ENCODE data around the gene CYP2C18.
"Not testable (repeated sequence)": the region's sequence is repeated elsewhere in the genome, so short reads cannot be mapped to it uniquely, and the experiment has no call there.

The CYP2C18 gene

DNA sequence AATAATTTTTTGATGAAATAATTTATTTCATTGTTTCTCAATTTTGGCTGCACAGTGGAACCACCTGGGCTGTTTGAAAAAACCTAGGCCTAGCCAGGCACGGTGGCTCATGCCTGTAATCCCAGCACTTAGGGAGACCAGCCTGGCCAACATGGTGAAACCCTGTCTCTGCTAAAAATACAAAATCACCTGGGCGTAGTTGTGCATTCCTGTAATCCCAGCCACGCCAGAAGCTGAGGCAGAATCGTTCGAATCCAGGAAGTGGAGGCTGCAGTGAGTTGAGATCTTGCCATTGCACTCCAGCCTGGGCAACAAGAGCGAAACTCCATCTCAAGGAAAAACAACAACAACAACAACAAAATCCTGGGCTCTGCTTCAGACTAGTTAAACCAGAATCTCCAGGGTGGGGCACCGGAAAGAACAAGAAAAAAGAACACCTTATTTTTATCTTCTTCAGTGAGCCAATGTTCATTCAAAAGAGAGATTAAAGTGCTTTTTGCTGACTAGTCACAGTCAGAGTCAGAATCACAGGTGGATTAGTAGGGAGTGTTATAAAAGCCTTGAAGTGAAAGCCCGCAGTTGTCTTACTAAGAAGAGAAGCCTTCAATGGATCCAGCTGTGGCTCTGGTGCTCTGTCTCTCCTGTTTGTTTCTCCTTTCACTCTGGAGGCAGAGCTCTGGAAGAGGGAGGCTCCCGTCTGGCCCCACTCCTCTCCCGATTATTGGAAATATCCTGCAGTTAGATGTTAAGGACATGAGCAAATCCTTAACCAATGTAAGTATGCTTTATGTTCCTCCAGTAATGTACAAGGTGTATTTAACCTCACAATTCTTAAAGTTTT lies at the start of gene CYP2C18:
CYP2C18 (plus strand) TSS at position 516 of the 841 bp plus-strand sequence; CDS start at position 607, 91 bp downstream.
- DNase-seq (ENCODE audit: low spot score) = no peak

DNA sequence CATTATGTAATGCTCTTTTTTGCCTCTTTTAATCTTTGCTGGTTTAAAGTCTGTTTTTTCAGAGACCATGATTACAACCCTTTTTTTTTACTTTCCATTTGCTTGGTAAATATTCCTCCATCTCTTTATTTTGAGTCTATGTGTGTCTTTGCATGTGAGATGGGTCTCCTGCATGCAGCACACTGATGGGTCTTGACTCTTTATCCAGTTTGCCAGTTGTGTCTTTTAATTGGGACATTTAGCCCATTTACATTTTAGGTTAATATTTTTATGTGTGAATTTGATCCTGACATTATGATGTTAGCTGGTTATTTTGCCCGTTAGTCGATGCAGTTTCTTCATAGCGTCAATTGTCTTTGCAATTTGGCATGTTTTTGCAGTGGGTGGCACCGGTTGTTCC lies 45.4 kb upstream of the CYP2C18 start:
- DNase-seq (ENCODE audit: low spot score) = not testable (repeated sequence)

DNA sequence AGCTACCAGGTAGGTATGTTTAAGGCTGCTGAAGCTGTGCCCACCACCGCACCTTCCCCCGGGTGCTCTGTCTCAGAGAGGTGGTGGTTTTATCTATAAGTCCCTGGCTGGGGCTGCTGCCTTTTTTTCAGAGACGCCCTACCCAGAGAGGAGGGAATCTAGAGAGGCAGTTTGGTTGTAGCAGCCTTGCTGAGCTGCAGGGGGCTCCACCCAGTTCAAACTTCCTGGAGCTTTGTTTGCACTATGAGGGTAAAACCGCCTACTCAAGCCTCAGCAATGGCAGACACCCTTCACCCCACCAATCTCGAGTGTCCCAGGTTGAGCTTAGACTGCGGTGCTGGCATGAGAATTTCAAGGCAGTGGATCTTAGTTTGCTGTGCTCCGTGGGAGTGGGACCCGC lies 43.6 kb upstream of the CYP2C18 start:
- DNase-seq (ENCODE audit: low spot score) = no peak

DNA sequence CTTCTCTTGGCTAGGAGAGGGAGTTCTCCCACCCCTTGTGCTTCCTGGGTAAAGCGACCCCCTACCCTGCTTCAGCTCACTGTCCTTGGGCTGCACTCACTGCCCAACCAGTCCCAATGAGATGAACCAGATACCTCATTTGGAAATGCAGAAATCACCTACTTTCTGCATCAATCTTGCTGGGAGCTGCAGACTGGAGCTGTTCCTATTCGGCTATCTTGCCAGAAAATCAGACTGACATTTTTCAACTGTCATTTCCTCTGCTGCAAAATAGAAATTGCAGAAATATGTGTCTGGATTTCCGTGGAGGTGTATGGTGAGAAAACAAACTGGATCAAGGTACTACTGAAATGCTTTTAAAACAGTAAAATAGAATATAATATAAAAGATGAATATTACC lies 43.0 kb upstream of the CYP2C18 start:
- no peak for DNase-seq (ENCODE audit: low spot score)

DNA sequence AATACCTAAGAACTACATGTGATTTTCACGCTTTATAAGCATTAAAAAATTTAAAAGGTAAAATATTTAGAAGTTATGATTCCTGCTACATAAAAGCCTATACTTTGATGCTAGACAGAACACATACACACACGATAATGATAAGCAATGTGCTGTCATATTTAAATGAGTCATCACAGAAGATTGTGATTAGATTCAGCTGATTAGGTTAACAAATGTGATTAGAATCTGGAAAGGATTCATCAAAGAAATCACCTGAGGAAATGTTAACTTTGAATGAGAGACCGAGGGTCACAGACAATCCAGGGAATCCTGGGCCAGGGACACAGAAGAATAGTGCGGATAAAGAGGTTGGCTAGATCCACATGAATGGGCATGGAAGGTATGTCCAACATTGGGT lies 42.0 kb upstream of the CYP2C18 start:
- DNase-seq (ENCODE audit: low spot score) = no peak

DNA sequence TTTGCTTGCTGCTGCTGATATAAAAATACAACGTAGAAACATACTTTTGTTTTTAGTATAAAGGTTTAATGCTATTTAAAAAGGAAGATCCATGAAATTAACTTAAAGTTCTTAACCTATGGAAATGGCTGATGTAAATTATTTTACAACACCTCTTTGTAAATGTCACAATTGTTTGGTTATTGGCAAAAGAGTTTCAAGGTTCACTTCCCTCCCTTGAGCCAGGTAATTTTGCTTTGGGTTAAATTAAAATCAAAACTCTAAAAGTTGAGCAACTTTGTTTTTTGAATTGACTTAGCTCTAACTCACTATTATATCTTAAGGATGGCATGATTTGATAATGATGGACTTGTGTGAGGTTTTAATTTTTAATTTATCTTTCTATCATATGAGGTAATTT lies 39.2 kb upstream of the CYP2C18 start:
- DNase-seq (ENCODE audit: low spot score) = no peak

DNA sequence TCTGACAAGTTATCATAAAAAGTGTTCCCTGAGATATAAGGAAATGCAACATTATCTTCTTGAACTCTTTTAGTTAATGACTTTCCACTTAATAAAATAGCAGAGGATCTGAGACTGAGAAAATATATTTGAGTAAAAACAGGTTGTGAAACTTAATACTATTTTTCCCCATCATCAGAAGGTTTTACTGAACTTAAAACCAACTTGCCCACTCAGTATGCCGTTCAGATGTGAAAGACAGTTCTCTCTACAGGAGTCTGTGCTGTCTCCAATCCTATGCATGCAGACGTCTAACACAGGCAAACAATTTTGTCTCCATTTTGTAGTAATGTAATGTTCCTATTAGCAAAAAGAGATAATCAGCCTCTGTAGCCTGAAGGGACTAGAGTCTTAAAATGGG lies 38.2 kb upstream of the CYP2C18 start:
- DNase-seq (ENCODE audit: low spot score) = no peak

DNA sequence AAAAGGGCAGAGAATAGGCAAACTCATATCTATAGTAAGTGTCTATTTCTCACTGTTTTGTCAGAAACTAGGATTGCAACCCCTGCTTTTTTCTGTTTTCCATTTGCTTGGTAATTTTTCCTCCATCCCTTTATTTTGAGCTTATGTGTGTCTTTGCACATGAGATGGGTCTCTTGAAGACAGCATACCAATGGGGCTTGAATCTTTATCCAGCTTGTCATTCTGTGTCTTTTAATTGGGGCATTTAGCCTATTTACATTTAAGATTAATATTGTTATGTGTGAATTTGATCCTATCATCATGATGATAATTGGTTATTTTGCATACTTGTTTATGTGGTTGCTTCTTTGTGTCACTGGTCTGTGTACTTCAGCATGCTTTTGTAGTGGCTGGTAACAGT lies 28.3 kb upstream of the CYP2C18 start:
- DNase-seq (ENCODE audit: low spot score) = not testable (repeated sequence)

DNA sequence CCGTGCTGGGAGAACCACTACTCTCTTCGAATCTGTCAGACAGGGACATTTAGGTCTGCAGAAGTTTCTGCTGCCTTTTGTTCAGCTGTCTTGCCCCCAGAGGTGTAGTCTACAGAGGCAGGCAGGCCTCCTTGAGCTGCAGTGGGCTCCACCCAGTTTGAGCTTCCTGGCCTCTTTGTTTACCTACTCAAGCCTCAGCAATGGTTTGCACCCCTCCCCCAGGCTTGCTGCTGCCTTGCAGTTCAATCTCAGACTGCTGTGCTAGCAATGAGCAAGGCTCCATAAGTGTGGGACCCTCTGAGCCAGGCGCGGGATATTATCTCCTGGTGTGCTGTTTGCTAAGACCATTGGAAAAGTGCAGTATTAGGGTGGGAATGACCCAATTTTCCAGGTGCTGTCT lies 20.5 kb upstream of the CYP2C18 start:
- not testable (repeated sequence) for DNase-seq (ENCODE audit: low spot score)

DNA sequence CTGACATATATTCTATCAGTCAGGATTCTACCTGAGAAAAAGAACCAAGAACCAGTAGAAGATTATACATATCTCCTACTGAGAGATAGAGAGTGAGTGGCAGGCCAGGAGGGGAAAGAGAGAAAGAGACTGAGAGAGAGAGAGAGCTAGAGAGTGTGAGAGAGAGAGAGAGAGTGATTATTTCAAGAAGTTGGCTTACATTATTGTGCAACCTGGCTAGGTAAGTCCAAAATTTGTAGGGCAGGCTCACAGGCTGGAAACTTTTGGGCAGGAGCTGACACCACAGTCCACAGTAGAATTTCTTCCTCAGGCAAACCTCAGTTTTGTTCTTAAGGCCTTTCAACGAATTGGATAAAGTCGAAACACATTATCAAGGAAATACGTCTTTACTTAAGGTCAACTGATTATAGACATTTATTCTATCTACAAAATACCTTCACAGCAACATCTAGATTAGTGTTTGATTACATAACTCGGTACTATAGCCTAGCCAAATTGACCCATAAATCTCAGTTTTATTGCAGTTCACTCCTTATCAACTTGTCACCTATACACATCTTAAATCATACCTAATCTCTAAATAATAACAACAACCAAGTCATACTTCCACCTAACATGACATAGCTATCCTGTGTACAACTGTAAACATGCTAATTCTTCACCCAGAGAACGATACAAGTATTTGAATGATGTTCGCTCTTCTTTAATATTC lies 17.0 kb upstream of the CYP2C18 start:
- DNase-seq (ENCODE audit: low spot score) = no peak

DNA sequence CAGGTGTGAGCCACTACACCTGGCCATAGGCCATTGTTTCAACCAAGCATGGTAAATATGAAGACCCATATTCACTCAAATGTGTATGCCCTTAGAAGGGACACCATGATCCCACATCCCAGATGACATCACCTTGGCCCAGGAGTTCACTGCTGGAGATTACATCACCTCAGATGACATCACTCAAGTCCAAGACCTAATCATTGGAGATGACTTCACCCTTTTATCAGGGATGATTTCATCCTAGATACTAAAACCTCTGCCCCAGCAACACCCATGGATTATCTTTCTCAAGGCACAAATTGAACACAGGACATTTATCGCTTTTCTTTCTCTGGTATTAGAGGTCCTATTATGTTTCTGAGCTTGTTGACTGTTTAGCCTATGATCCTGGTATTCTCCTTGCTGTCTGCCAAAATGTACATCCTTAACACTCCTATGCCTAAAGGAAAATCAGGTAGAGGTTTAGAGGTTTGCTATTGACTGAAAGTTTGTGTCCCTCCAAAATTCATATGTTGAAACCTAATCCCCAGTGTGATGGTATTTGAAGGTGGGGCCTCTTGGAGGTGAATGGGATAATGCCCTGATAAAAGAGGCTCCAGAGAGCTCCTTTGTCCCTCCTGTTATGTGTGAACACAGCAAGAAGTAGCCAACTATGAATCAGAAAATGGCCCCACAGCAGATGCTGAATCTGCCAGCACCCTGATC lies 9.8 kb upstream of the CYP2C18 start:
- peak; percentile 13 for DNase-seq (ENCODE audit: low spot score)

DNA sequence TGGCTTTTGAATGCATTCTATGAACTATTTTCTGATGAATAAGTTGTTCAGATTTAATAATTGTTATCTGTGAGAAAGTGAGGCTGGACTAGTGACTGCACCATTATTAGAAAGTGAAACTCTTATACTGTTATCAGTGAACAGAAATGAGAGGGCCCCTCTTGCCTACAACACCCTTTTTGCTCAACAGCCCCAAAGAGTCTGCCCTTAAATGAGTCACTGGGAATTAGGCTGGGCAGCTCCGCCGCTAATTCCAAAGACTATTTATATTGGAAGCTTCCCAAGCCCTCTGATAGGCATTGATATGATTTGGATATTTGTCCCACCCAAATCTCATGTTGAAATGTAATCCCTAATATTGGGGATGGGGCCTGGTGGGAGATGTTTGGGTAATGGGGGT lies 7.0 kb upstream of the CYP2C18 start:
- no peak for DNase-seq (ENCODE audit: low spot score)

DNA sequence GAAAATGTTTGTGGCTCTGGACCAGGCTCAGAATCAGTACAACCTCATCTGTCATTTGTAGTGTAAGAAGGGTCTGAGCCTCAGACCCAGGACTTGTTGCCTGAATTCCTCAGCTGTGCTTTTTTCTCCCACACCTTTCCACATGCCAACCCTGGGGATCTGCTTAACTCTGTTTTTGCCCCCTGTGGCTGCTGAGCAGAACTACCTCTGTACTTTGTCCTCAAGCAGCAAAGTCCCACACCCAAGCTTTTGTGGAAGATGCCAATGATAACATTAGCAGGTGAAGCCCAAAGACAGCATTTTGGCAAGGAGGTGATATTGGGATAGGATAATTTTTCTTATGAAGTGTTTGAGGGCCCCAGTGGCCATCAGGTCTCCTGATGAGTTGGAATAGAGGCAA lies 5.8 kb upstream of the CYP2C18 start:
- peak; percentile 13 for DNase-seq (ENCODE audit: low spot score)

DNA sequence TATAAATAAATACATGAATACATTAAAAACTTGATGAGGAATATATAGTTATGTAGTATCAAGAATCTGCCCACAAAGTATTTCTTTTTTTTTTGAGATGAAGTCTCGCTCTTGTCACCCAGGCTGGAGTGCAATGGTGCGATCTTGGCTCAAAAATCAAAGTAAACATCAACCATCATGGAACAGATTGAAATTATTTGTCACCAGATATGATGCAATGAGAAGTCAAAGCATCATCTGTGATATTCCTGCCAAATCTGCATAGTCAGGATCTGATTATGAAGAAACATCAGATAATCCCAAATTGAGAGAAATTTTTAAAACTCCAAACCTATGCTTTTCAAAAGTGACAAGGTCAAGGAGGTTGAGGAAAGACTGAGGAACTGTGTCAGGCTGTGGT lies 5.1 kb upstream of the CYP2C18 start:
- DNase-seq (ENCODE audit: low spot score) = no peak

DNA sequence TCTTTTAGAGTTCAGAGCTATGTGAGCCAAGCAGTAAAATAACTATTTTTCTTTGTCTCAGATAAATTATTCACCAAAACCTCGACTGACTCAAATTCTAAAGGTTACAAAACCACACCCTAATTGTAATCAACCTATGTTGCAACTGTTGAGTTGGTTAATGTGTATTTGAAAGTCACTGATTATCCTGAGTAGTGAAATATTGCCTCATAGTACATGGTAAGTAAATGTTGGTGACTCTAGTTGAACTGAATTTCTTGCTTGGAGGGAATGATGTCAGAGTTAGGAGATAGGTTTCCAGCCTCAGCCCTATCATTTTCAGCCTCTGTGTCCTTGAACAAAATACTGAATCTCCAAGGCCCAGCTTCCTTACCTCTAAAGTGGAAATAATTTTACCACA lies 3.0 kb upstream of the CYP2C18 start:
- peak; percentile 25 for DNase-seq (ENCODE audit: low spot score)

DNA sequence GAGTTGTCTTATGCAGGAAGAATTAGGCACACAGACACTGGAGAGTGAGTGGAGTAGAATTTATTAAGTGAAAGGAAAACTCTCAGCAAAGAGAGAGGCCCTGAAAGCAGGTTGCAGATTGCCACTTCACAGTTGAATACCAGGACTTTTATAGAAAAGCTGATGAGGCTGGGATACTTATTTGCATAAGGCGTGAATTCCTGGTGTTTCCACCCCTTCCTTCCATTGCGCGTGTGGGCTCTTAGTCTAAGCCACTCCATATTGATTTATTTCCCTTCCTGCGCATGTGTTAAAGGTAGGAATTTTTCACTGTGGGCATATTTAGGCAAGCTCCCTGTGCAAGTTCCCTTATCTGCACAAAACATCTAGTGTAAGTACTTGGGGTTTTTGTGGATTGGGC lies 893 bp upstream of the CYP2C18 start:
- DNase-seq (ENCODE audit: low spot score) = not testable (repeated sequence)

DNA sequence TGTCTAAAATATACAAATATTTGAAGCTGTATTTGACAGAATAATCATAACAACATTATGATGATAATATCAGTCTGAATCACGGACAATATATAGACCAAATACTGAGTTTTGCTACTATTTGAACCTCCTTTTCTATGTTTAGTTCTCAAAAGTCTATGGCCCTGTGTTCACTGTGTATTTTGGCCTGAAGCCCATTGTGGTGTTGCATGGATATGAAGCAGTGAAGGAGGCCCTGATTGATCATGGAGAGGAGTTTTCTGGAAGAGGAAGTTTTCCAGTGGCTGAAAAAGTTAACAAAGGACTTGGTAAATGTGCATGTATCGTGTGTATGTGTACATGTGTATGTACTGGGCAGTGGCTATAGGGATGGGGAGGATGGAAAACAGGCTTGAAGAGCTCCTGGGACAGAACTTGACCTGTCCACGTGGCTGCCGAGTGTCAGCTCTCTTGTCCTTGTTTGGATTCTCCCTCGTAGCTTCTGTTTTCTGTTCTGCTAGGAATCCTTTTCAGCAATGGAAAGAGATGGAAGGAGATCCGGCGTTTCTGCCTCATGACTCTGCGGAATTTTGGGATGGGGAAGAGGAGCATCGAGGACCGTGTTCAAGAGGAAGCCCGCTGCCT lies 4.2 kb downstream of the CYP2C18 start:
- DNase-seq (ENCODE audit: low spot score) = no peak

DNA sequence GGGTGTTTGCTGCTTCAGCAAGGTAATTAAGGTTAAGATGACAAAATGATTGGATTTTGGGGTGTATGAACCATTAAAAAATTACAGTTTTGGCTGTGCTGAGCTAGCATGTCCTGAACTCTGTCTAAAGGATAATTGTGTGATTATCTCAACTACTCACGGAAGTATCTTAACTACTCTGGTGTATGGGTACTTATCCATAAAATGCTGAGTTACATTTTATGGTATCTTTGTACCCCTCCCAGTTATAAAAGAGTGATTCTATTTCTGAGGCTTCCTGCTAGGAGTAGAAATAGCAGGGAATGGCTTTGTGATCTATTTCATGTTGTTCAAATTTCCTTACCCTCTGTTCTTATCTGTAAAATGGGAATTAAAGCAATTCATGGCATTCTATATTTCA lies 22.6 kb downstream of the CYP2C18 start:
- no peak for DNase-seq (ENCODE audit: low spot score)

DNA sequence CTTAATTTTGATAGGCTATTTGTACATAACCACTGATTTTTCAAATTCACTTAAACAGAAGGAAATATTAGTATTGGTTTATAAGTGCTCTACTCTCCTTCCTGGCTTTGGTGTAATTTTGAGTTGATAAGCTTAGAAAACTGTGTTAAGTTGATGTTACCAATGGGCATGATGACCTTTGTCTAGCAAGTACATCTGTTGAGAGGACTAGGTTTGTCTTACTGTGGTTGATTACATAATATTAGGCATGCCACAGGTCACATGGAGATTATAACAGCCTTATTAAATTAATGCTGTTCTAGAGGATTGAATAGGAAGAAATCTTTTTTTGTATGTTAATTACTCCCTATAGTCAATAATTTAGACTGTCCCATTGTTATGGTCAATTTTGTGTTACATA lies 27.0 kb downstream of the CYP2C18 start:
- DNase-seq (ENCODE audit: low spot score) = no peak

DNA sequence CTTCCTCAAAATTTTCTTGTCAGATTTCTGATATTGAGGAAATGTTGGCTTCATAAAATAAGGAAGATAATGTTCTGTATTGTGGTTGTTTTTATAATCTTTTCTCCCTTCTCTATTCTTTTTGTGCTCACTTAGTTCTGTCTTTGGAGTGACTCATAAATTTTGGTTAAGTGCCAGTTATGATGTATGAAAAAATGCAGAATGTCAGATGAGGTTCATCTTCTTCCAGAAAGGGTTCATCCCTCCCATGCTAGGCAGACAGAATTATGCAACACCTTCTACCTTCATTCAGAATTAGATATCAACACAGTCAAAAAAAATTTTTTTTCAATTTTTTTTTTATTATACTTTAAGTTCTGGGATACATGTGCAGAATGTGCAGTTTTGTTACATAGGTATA lies 42.3 kb downstream of the CYP2C18 start:
- no peak for DNase-seq (ENCODE audit: low spot score)

DNA sequence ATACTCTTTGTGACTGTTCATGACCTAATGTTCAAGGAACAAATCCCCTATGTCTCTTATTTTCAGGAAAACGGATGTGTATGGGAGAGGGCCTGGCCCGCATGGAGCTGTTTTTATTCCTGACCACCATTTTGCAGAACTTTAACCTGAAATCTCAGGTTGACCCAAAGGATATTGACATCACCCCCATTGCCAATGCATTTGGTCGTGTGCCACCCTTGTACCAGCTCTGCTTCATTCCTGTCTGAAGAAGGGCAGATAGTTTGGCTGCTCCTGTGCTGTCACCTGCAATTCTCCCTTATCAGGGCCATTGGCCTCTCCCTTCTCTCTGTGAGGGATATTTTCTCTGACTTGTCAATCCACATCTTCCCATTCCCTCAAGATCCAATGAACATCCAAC lies 51.7 kb downstream of the CYP2C18 start:
- no peak for DNase-seq (ENCODE audit: low spot score)

DNA sequence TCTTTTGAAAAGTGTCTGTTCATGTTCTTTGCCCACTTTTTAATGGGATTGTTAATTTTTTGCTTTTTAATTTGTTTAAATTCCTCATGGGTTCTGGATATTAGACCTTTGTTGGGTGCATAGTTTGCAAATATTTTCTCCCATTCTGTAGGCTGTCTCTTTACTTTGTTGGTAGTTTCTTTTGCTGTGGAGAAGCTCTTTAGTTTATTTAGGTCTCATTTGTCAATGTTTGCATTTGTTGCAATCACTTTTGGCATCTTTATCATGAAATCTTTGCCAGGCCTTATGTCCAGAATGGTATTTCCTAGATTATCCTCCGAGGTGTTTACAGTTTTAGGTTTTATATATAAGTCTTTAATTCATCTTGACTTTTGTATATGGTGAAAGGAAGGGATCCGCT lies 55.1 kb downstream of the CYP2C18 start:
- DNase-seq (ENCODE audit: low spot score) = no peak

Data from SW480 (cell line).